Endothelial cell of umbilical vein (primary cell): Measurements from ENCODE around the gene PKNOX2. TPM values are rescaled to one million over a fixed set of nuclear protein-coding genes. Genes with fewer than 3 reads are reported as not detected.

Experiments
- BruUV-seq: library from RNA; stranded (reverse); fragments of 400-500 nt; replicated peaks from 2 replicates; lab custom pipeline; 2021; lab: Mats Ljungman, UMichigan
- CTCF ChIA-PET: fragments of 300-600, 350-600 bp; sonication (Branson Sonifier 250); formaldehyde crosslinking; loops from one replicate; lab custom pipeline; 2021; ENCODE audit warnings: antibody characterized with exemption, inconsistent platforms; lab: Charles Lee
- POLR2A ChIA-PET: fragments of 300-600, 350-600 bp; sonication (Branson Sonifier 250); formaldehyde crosslinking; loops from one replicate; lab custom pipeline; 2021; ENCODE audit warnings: antibody characterized with exemption, inconsistent platforms; lab: Charles Lee
- DNase-seq: peaks from one replicate; pipeline ENCODE4 v3.0.0-alpha.2; 2011; ENCODE audit warnings: low read depth, low spot score
- FAIRE-seq: peaks from 2 replicates; lab custom pipeline; 2011; peaks lifted over from hg19 to GRCh38; lab: Jason Lieb, UNC
- H2AFZ ChIP-seq: 2 replicates; pipeline ENCODE4 v1.6.0; 2012; ENCODE audit warnings: low read depth, low read length, control low read depth, inconsistent platforms
- H3K27ac ChIP-seq: 2 replicates; pipeline ENCODE4 v1.5.1; 2011; ENCODE audit warnings: low read depth, mild to moderate bottlenecking, control low read depth, low read length, moderate library complexity; ENCODE audit not compliant: insufficient read depth
- H3K27me3 ChIP-seq, 2 experiments: 2 replicates each; pipeline versions ENCODE4 v1.6.0 to v1.6.1; 2011; ENCODE audit warnings: low read length in 2 of 2, mixed read lengths in 1 of 2; ENCODE audit not compliant: control insufficient read depth in 2 of 2, insufficient read depth in 2 of 2
- H3K36me3 ChIP-seq, 2 experiments: 2 replicates in 1 of 2; 3 replicates in 1 of 2; pipeline ENCODE4 v1.5.1; 2011; ENCODE audit warnings: low read length in 2 of 2, mild to moderate bottlenecking in 1 of 2, moderate library complexity in 1 of 2; ENCODE audit not compliant: control insufficient read depth in 2 of 2, insufficient read depth in 2 of 2; ENCODE audit errors: extremely low read depth in 1 of 2
- H3K4me1 ChIP-seq: 3 replicates; pipeline ENCODE4 v1.5.1; 2011; ENCODE audit warnings: mild to moderate bottlenecking, low read length; ENCODE audit not compliant: control insufficient read depth, insufficient read depth; ENCODE audit errors: extremely low read depth
- H3K4me2 ChIP-seq: 2 replicates; pipeline ENCODE4 v1.6.1; 2011; ENCODE audit warnings: low read length, control low read depth, mixed read lengths; ENCODE audit not compliant: insufficient read depth
- H3K4me3 ChIP-seq, 3 experiments: fragments of 200-600 bp in 1 of 3; sonication (generic), shearing (Covaris generic) in 1 of 3; replicated peaks in 1 of 3; 2 replicates each; pipeline ENCODE4 v1.5.1; 2011 to 2016; ENCODE audit warnings: control low read depth in 3 of 3, low read length in 3 of 3, mild to moderate bottlenecking in 2 of 3, inconsistent platforms in 1 of 3, low read depth in 1 of 3, moderate library complexity in 1 of 3; ENCODE audit not compliant: insufficient read depth in 1 of 3
- H3K79me2 ChIP-seq: 2 replicates; pipeline ENCODE4 v1.6.0; 2012; ENCODE audit warnings: low read length, inconsistent platforms; ENCODE audit not compliant: control insufficient read depth, insufficient read depth
- H3K9ac ChIP-seq: replicated peaks from 2 replicates; pipeline ENCODE3; 2011; ENCODE audit warnings: low read length, control low read depth; ENCODE audit not compliant: insufficient read depth; ENCODE audit errors: extremely low read depth
- H3K9me1 ChIP-seq: replicated peaks from 3 replicates; pipeline ENCODE4 v1.6.0; 2011; ENCODE audit warnings: mild to moderate bottlenecking, low read length; ENCODE audit not compliant: control insufficient read depth, insufficient read depth; ENCODE audit errors: extremely low read depth
- H3K9me3 ChIP-seq: replicated peaks from 2 replicates; pipeline ENCODE4 v1.5.1; 2012; ENCODE audit warnings: low read length, inconsistent platforms; ENCODE audit not compliant: control insufficient read depth, insufficient read depth
- H4K20me1 ChIP-seq: replicated peaks from 2 replicates; pipeline ENCODE3; 2011; ENCODE audit warnings: mild to moderate bottlenecking, low read length; ENCODE audit not compliant: control insufficient read depth, insufficient read depth; ENCODE audit errors: extremely low read depth
- EZH2 ChIP-seq: IDR thresholded peaks from 2 replicates; pipeline ENCODE4 v1.6.1; 2012; ENCODE audit warnings: borderline replicate concordance, low read depth, mild to moderate bottlenecking, moderate library complexity, low read length, inconsistent platforms; ENCODE audit not compliant: severe bottlenecking
- FOS ChIP-seq: IDR thresholded peaks from 2 replicates; pipeline ENCODE4 v1.6.1; 2011; ENCODE audit warnings: mild to moderate bottlenecking, low read length, moderate library complexity, borderline replicate concordance; ENCODE audit not compliant: insufficient read depth
- GATA2 ChIP-seq: IDR thresholded peaks from 2 replicates; pipeline ENCODE4 v1.7.0; 2011; ENCODE audit warnings: low read depth, mild to moderate bottlenecking, moderate library complexity, mixed read lengths, low read length; ENCODE audit not compliant: insufficient read length, insufficient read depth
- JUN ChIP-seq: IDR thresholded peaks from 2 replicates; pipeline ENCODE4 v1.6.1; 2011; ENCODE audit warnings: borderline replicate concordance, low read depth; ENCODE audit not compliant: insufficient read length, insufficient read depth
- MYC ChIP-seq: IDR thresholded peaks from one replicate; pipeline ENCODE4 v1.6.1; 2011; ENCODE audit warnings: mild to moderate bottlenecking, low read depth, low read length
- POLR2A ChIP-seq: IDR thresholded peaks from 2 replicates; pipeline ENCODE4 v1.6.1; 2012; ENCODE audit warnings: low read depth, mild to moderate bottlenecking, control low read depth, low read length
- POLR2AphosphoS5 ChIP-seq: IDR thresholded peaks from 2 replicates; pipeline ENCODE4 v1.6.1; 2012; ENCODE audit warnings: low read depth, mild to moderate bottlenecking, control low read depth, low read length, moderate library complexity; ENCODE audit not compliant: insufficient read depth
- dilution Hi-C: fragments of 300-500 bp; cut with MboI; formaldehyde crosslinking; loops from one replicate; pipeline ENCODE4 v1.15.0; 2019; ENCODE audit warnings: low sequenced_read_pairs; ENCODE audit not compliant: extremely low pct_ligation_motif_present
- intact Hi-C: fragments of 100-400 bp; cut with micrococcal nuclease; formaldehyde crosslinking; loops from one replicate; pipeline ENCODE4 v1.10.0; 2022
- polyA plus RNA-seq, 4 experiments: library from polyadenylated mRNA; depleted of rRNA in 3 of 4; stranded (reverse) in 3 of 4; unstranded in 1 of 4; fragments of >200 nt; gene quantifications; 2 replicates each; pipeline versions ENCODE4 v1.2.1 to v1.2.3, GENCODE V29; 2011 to 2012; ENCODE audit warnings: missing spikeins in 1 of 4
- total RNA-seq: library from RNA; stranded (reverse); gene quantifications from 2 replicates; pipeline ENCODE4 v1.2.3, GENCODE V29; 2021
- TF ChIP-seq, protein P1 (sequence below): IDR thresholded peaks from 2 replicates; pipeline ENCODE4 v1.6.1; 2011; ENCODE audit not compliant: insufficient read depth, insufficient read length
- TF ChIP-seq, protein P2 (sequence below), 2 donors: IDR thresholded peaks; 1 replicate in 1 of 2; 2 replicates in 1 of 2; pipeline ENCODE4 v1.5.1; 2011; ENCODE audit warnings: low read length in 2 of 2, mild to moderate bottlenecking in 2 of 2, moderate library complexity in 2 of 2, control low read depth in 1 of 2, inconsistent platforms in 1 of 2, low read depth in 1 of 2; ENCODE audit not compliant: insufficient read depth in 1 of 2; ENCODE audit errors: extremely low read depth in 1 of 2

Gene PKNOX2
- total and polyA plus RNA-seq, 2 donors (not counting 3 experiments of a cell fraction or from before 2014, with no cell fraction given) = 0.11 to 0.91 TPM

DNA sequence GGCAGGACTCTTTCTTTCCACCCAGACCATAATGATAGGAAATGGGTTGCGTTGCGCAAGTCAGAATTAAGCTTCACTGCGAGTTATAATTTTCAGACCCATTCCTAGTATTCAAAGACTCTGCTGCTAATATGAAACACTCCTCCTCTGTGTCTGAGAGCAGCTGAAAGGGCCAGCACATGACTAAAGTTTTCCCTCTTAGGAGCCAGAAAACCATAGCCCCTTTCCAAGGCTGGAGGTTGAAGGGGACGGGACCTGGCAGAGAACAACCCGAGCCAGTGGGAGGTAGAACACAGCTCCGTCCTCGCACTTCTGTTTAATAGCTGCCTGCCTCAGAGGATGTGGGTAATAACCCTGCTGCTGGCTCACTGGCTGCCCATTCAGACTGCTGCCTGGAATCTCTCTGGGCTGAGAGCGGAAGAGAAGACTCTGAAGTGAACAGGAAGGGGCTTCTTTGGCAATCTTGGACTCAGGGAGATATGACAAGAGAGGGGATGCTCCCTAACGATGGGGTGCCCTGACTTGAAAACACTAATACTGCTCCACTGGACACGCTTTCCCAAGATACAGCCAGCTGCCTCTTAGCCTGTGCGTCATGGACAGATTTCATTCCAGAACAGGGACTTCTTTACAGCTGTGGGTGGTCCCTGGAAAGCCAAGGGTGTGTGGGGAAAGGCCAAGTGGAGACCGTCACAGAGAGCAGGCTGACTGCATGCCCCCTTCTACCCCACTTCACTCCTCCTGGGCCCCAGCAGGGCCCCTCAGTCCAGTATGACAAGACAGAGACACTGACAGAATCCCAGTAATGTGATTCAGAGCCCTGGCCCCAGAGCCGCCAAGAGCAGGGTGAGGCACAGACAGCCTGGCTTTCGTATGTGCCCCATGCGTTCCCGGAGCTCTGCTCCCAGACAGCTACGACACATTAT lies 174.6 kb downstream of the PKNOX2 start:
- DNase-seq (no peak), FAIRE-seq (no peak)
- intact Hi-C loops = no loop called here
- H3K9ac ChIP-seq = no peak overlapping the region
- BruUV-seq = no TSS peak
- CTCF ChIA-PET = interaction anchor here (0.9 to 1.5 kb wide), 3 partner anchors 10 to 69 kb away, joined by 3 to 4 read pairs (median 3); no protein-coding TSS in a partner anchor
- H3K4me3 ChIP-seq = no peak overlapping the region
- no peak overlapping the region for H3K4me2 ChIP-seq
- no peaks in the 10 kb centered on the region for H3K79me2 ChIP-seq
- no peaks in the 10 kb centered on the region for H3K9me3 ChIP-seq
- H3K9me1 ChIP-seq = no peaks in the 10 kb centered on the region
- dilution Hi-C loops = no loop called here
- H3K27ac ChIP-seq = no peak overlapping the region
- H3K36me3 ChIP-seq = no peaks in the 10 kb centered on the region
- TF ChIP-seq, protein P1, sequence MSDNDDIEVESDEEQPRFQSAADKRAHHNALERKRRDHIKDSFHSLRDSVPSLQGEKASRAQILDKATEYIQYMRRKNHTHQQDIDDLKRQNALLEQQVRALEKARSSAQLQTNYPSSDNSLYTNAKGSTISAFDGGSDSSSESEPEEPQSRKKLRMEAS = no peak
- peaks cover 5 to 10% of the 10 kb centered on the region in 2 experiments for H3K27me3 ChIP-seq
- no peaks in the 10 kb centered on the region for H3K4me1 ChIP-seq
- POLR2A ChIA-PET = no interaction called here
- H2AFZ ChIP-seq = no peak overlapping the region
- H4K20me1 ChIP-seq = no peaks in the 10 kb centered on the region

- H4K20me1 ChIP-seq = no peaks in the 10 kb centered on the region
- intact Hi-C loops = no loop called here
- H3K27me3 ChIP-seq = peaks cover 5 to 10% of the 10 kb centered on the region in 2 experiments
- FAIRE-seq (no peak), DNase-seq (no peak)
- H3K27ac ChIP-seq = no peak overlapping the region
- POLR2A ChIA-PET = no interaction called here
- no peaks in the 10 kb centered on the region for H3K79me2 ChIP-seq
- no peaks in the 10 kb centered on the region for H3K9me1 ChIP-seq
- no peak overlapping the region for H3K9ac ChIP-seq
- no peak overlapping the region for H2AFZ ChIP-seq
- no TSS peak for BruUV-seq
- dilution Hi-C loops = no loop called here
- TF ChIP-seq FOS (no peak), EZH2 (no peak), MYC (no peak), JUN (no peak), POLR2A (no peak), GATA2 (no peak), POLR2AphosphoS5 (no peak)
- TF ChIP-seq, protein P1 = no peak
- TF ChIP-seq, protein P2, sequence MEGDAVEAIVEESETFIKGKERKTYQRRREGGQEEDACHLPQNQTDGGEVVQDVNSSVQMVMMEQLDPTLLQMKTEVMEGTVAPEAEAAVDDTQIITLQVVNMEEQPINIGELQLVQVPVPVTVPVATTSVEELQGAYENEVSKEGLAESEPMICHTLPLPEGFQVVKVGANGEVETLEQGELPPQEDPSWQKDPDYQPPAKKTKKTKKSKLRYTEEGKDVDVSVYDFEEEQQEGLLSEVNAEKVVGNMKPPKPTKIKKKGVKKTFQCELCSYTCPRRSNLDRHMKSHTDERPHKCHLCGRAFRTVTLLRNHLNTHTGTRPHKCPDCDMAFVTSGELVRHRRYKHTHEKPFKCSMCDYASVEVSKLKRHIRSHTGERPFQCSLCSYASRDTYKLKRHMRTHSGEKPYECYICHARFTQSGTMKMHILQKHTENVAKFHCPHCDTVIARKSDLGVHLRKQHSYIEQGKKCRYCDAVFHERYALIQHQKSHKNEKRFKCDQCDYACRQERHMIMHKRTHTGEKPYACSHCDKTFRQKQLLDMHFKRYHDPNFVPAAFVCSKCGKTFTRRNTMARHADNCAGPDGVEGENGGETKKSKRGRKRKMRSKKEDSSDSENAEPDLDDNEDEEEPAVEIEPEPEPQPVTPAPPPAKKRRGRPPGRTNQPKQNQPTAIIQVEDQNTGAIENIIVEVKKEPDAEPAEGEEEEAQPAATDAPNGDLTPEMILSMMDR (IDR thresholded peaks at IDR 0.05; ENCODE audit: extremely low read depth in 1 of 2, insufficient read depth in 1 of 2, low read depth in 1 of 2, low read length in 2 of 2) = no peak
- H3K4me3 ChIP-seq = no peak overlapping the region
- no peaks in the 10 kb centered on the region for H3K36me3 ChIP-seq
- H3K4me1 ChIP-seq = no peaks in the 10 kb centered on the region
- H3K4me2 ChIP-seq = no peak overlapping the region
- H3K9me3 ChIP-seq = no peaks in the 10 kb centered on the region
- CTCF ChIA-PET = interaction anchor here (0.7 to 6.9 kb wide), 4 partner anchors 62 to 251 kb away, joined by 3 to 188 read pairs (median 4); partner anchors contain the start of gene PKNOX2
Measured at GRCh38 chr11:125341676-125342075, 177.1 kb downstream of the PKNOX2 start.
